GM13977 (cell line): Measurements from ENCODE around the gene LPAR1.
"Not testable (repeated sequence)": the region's sequence is repeated elsewhere in the genome, so short reads cannot be mapped to it uniquely, and the experiment has no call there.

Experiments used
- DNase-seq: peaks from one replicate; pipeline ENCODE4 v3.0.0; 2012; ENCODE audit warnings: low spot score
- CTCF ChIP-seq: IDR thresholded peaks from 2 replicates; pipeline ENCODE4 v1.5.1; 2012; ENCODE audit warnings: mild to moderate bottlenecking, control low read depth; ENCODE audit not compliant: insufficient read depth; ENCODE audit errors: extremely low read depth, missing control alignments
- in situ Hi-C: fragments of 300-500 bp; cut with MboI; formaldehyde crosslinking; loops from one replicate; pipeline ENCODE4 v1.12.0; 2022; ENCODE audit warnings: low sequenced_read_pairs, low pct_unique_long_range_greater_than_20kb, mixed read lengths, inconsistent platforms; ENCODE audit not compliant: unreplicated experiment

LPAR1 gene

DNA sequence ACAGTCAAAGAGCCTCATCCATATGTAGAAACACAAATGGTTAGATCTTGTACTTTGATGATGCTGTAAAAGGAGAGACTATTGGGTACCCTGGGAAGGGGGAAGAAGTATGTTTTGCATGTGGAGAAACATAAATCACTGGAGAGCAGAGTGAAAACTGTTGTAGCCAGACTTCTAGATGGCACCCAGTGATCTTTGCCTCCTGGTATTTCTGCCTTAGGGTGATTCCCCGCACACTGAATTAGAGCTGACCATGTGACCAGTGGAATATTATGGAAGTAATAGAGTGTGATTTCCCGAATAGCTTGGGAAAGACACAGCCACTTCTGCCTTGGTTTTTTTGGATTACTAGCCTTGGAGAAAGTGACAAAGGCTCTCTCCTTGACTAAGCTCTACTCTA, 174.3 kb downstream of the LPAR1 start:
- TF ChIP-seq CTCF: no peak
- in situ Hi-C loops: no loop called here

DNA sequence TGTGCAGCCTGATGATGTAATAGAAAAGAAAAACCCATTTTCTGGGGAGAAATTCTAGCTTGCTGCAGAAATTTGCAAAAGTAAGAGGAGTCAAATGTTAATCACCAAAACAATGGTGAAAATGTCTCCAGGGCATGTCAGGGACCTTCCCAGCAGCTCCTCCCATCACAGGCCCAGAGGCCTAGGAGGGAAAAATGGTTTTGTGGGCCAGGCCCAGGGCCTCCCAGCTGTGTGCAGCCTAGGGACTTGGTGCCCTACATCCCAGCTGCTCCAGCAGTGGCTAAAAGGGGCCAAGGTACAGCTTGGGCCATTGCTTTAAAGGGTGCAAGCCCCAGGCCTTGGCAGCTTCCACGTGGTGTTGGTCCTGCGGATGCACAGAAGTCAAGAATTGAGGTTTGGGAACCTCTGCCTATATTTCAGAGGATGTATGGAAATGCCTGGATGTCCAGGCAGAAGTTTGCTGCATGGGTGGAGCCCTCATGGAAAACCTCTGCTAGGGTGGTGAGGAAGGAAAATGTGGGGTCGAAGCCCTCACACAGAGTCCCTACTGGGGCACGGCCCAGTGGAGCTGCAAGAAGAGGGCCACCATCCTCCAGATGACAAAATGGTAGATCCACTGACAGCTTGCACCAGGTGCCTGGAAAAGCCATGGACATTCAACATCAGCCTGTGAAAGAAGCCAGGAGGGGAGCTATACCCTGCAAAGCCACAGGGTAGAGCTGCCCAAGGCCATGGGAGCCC, 176.7 kb downstream of the LPAR1 start:
- DNase-seq, in situ Hi-C loops: not testable (repeated sequence)

More for the DNA sequence above, 174.3 kb downstream of the LPAR1 start:
- DNase-seq: no peak

DNA sequence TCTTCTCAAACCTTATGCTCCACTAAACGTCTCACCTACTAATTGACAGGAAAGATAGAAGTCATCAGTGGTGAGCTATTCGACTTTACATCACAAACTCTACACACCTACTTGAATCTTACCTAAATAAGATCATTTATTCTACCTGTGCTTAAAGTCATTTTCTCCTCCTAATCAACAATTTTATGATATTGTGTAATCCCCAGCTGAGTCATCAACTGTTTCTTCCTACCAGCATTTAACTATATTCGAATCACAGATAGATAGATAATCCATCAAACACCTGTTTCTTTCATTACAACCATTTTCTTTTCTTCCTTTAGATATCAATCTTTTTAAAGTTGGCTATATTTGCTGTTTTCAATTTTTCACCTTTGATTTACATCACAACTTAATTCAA, 181.5 kb downstream of the LPAR1 start:
- in situ Hi-C loops: no loop called here
- no peak for DNase-seq
- no peak for TF ChIP-seq CTCF

DNA sequence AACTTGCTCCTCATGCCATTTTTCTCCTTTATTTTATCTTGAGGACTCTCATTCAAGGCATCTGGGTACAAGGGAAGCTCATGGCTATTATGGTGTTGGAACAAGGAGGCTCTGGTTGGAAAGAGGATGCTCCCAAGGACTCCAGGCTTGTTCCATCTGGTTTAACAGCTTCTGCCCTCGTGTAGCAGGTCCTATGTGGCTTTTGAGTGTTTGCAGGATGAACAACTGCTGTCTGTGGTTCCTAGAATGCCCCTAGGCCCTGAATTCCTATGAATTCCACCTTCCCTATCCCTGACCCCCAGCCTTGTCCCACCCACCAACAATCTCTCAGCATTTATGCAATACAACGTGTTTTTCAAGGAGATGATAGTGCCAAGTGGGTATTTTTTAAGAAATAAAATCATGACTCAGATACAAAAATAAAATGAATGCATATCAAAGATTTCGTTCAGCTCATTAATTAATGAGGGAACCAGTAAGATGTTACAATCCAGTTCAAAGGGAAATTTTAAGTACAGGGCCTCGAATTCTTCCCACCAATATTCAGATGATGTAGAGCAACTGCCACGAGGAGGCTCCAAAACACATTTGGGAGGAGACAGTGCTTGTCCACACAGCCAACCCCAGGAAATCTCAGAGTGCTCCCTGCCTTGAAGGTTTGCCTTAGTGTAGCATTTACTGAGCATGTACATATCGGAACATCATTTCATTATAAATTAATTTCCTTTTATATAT, 187.7 kb downstream of the LPAR1 start:
- no peak for DNase-seq
- no peak for TF ChIP-seq CTCF
- in situ Hi-C loops: no loop called here

DNA sequence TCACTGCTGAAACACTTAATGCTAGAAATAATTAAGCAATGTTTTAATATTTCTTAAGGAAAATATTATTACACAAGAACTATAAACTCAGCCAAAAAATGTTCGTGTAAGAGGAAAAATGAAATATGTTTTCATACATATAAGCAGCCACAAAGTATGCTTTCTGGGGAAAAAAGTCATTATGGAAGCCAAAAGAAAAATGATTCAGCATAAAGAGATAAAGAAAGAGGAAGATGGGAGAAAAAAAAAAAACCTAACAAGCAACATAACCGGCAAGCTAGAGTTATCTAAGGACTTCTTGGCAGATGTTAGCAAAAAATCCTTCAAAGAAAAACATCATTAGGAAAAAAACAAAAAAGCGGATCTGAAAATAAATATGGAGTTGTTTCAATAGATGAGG, 190.6 kb downstream of the LPAR1 start:
- no peak for DNase-seq
- in situ Hi-C loops: no loop called here
- TF ChIP-seq CTCF: no peak

- in situ Hi-C loops: no loop called here
- DNase-seq: no peak
Observed at GRCh38 chr9:110846215-110846614, 192.1 kb downstream of the LPAR1 start.

More at GRCh38 chr9:110846215-110846614, 192.1 kb downstream of the LPAR1 start:
- TF ChIP-seq CTCF: no peak
